GM19043 (cell line): ENCODE measurements around the gene TMEM253.

Source experiments
- ATAC-seq: cut with Tn5 transposase; IDR thresholded peaks from one replicate; pipeline ENCODE4 v1.9.1; 2021; ENCODE audit warnings: low read depth; ENCODE audit not compliant: unreplicated experiment

TMEM253 gene

GRCh38 chr14:21070610-21071224 is 30.1 kb upstream of the TMEM253 start:
- peak; percentile 5 for ATAC-seq

GRCh38 chr14:21071225-21072030 is 29.4 kb upstream of the TMEM253 start:
- ATAC-seq: peak; percentile 74

GRCh38 chr14:21072031-21072473 is 28.8 kb upstream of the TMEM253 start:
- ATAC-seq: no peak

GRCh38 chr14:21072781-21073339 is 28.0 kb upstream of the TMEM253 start:
- no peak for ATAC-seq

GRCh38 chr14:21073921-21074320 is 26.9 kb upstream of the TMEM253 start:
- no peak for ATAC-seq

GRCh38 chr14:21074398-21075272 is 26.2 kb upstream of the TMEM253 start:
- no peak for ATAC-seq

GRCh38 chr14:21075719-21076437 is 25.0 kb upstream of the TMEM253 start:
- no peak for ATAC-seq

- no peak for ATAC-seq
Measured at GRCh38 chr14:21077672-21078071, 23.2 kb upstream of the TMEM253 start.

- ATAC-seq: no peak
Measured at GRCh38 chr14:21078287-21078686, 22.6 kb upstream of the TMEM253 start.

GRCh38 chr14:21078726-21079125 is 22.1 kb upstream of the TMEM253 start:
- no peak for ATAC-seq

- no peak for ATAC-seq
Measured at GRCh38 chr14:21081521-21082142, 19.2 kb upstream of the TMEM253 start.

GRCh38 chr14:21083565-21084325 is 17.1 kb upstream of the TMEM253 start:
- no peak for ATAC-seq

- ATAC-seq: no peak
Measured at GRCh38 chr14:21084396-21084795, 16.5 kb upstream of the TMEM253 start.

GRCh38 chr14:21084998-21085853 is 15.6 kb upstream of the TMEM253 start:
- ATAC-seq: no peak

GRCh38 chr14:21086908-21087293 is 14.0 kb upstream of the TMEM253 start:
- no peak for ATAC-seq

GRCh38 chr14:21087294-21088091 is 13.4 kb upstream of the TMEM253 start:
- peak; percentile 49 for ATAC-seq

- no peak for ATAC-seq
Measured at GRCh38 chr14:21088687-21089086, 12.2 kb upstream of the TMEM253 start.
